Adrenal gland (tissue), 12 donors: ENCODE data around the gene DHX16. TPM values are rescaled to one million over a fixed set of nuclear protein-coding genes. Genes with fewer than 3 reads are reported as not detected.
A peak's percentile ranks its signal among the peaks of the same experiment; 100 is the strongest.

ENCODE experiments used
- DNase-seq, 7 donors: peaks; one replicate each; pipeline ENCODE4 v3.0.0-alpha.2; 2019 to 2020
- H3K27ac ChIP-seq, 5 donors: fragments of 200-600 bp; sonication (generic) in 4 of 5; 1 replicate in 3 of 5; 2 replicates in 2 of 5; pipeline versions ENCODE4 v1.5.1 to v1.8.0; 2016 to 2020; ENCODE audit warnings: mild to moderate bottlenecking in 1 of 5
- H3K27me3 ChIP-seq: fragments of 200-600 bp; 2 replicates; pipeline ENCODE4 v1.8.0; 2021
- H3K36me3 ChIP-seq, 2 donors: fragments of 200-600 bp; replicated peaks in 1 of 2; 1 replicate in 1 of 2; 2 replicates in 1 of 2; pipeline versions ENCODE4 v1.5.1 to v1.8.0; 2018 to 2022
- H3K4me1 ChIP-seq, 2 donors: fragments of 200-600 bp; replicated peaks in 1 of 2; 1 replicate in 1 of 2; 2 replicates in 1 of 2; pipeline versions ENCODE4 v1.5.1 to v1.8.0; 2018 to 2021
- H3K4me3 ChIP-seq, 4 donors: fragments of 200-600 bp; sonication (generic) in 3 of 4; one replicate each; pipeline ENCODE4 v1.5.1; 2016 to 2018
- H3K9me3 ChIP-seq, 3 donors: fragments of 200-600 bp; sonication (generic) in 1 of 3; replicated peaks in 1 of 3; 1 replicate in 2 of 3; 2 replicates in 1 of 3; pipeline versions ENCODE4 v1.5.1 to v1.8.0; 2016 to 2021
- CTCF ChIP-seq, 6 experiments: fragments of 450-650 bp in 4 of 6; fragments of 200-600 bp in 2 of 6; sonication (generic) in 1 of 6; IDR thresholded peaks; 1 replicate in 5 of 6; 2 replicates in 1 of 6; pipeline versions ENCODE4 v1.5.1 to v1.8.0; 2016 to 2021; ENCODE audit warnings: antibody characterized with exemption in 6 of 6, mild to moderate bottlenecking in 2 of 6, moderate library complexity in 1 of 6
- POLR2A ChIP-seq, 2 donors: fragments of 450-650 bp; IDR thresholded peaks; one replicate each; pipeline ENCODE4 v1.6.1; 2017; ENCODE audit warnings: antibody characterized with exemption in 2 of 2, mild to moderate bottlenecking in 2 of 2, moderate library complexity in 1 of 2
- WGBS, 4 donors: extraction: QIAGEN DNeasy Blood & Tissue Kit in 2 of 4; methylation state at CpG; one replicate each; pipeline versions ENCODE4 v1.1.5 to v1.1.7; 2013 to 2017; 5-methylcytosine and 5-hydroxymethylcytosine counted together
- intact Hi-C, 2 donors: fragments of 100-400 bp; cut with DNase I; formaldehyde crosslinking; loops; one replicate each; pipeline versions ENCODE4 v1.14.1 to v1.15.0; 2022 to 2023
- polyA plus RNA-seq, 3 donors: library from polyadenylated mRNA; stranded (reverse); fragments of 200-250 nt in 2 of 3; fragments of 350-450 nt in 1 of 3; fragmentation: Illumina TruSeq in 1 of 3; extraction: RNeasy Lipid Tissue Mini Kit (QIAGEN cat#74804) in 1 of 3; gene quantifications; one replicate each; pipeline ENCODE4 v1.2.3, GENCODE V29; 2013 to 2014
- total RNA-seq, 9 donors: library from RNA; depleted of rRNA in 4 of 9; stranded (reverse); fragments of >200 nt in 4 of 9; fragments of 120-200 nt in 1 of 9; fragmentation: NEBNext Ultra II Directional in 1 of 9; extraction: Animal tissue kit (Norgen Biotek cat#: 25700) in 1 of 9; gene quantifications; one replicate each; pipeline versions ENCODE4 v1.1.0 to v1.2.4, GENCODE V29; 2013 to 2023
- donor health status: healthy with polysubstance abuse.
- donor health status: Bipolar disorder and iron deficiency.
- donor health status: DM: yes; HTN: yes; CAD: no.
- donor health status: DM: no; HTN: no; CAD: no.
- donor health status: DM: no; HTN: no; CAD: no.
- donor health status: DM: yes; HTN: yes; CAD: no.

The DHX16 gene
- total and polyA plus RNA-seq, 12 donors = 16.4 to 75.9 (median 30.2) TPM

- H3K4me1 ChIP-seq = peaks cover 50 to 69% of the 10 kb centered on the region in 2 donors
- H3K4me3 ChIP-seq = peak overlapping the region; percentile 29 to 87 (median 78)
- 0 to 2% (median 1%) methylated on average over 16 to 52 of the region's 52 CpGs for WGBS, 4 donors
- no peaks in the 10 kb centered on the region for H3K27me3 ChIP-seq
- intact Hi-C loops = loop anchor here (2.0 kb wide), 1 partner anchor 34 kb away; the partner anchor contains the start of gene TUBB (in 2 of the 2)
- H3K9me3 ChIP-seq = no peaks in the 10 kb centered on the region
- H3K36me3 ChIP-seq = no peaks in the 10 kb centered on the region
- TF ChIP-seq CTCF (IDR thresholded peaks at IDR 0.05) (peak in 2 of 6 experiments; percentile 9 to 11), POLR2A (IDR thresholded peaks at IDR 0.05) (peak; percentile 9 to 52)
- peak overlapping the region; percentile 94 to 98 (median 95) for H3K27ac ChIP-seq
- DNase-seq = peak; percentile 90 to 97 (median 95)
Measured at GRCh38 chr6:30686908-30687658, 14.3 kb upstream of the DHX16 start.

GRCh38 chr6:30686009-30686907, 13.5 kb upstream of the DHX16 start, which contains the start of gene PPP1R18:
Gene PPP1R18, minus strand, starts transcription at chr6:30686645. Its CDS starts 627 bp downstream, at chr6:30686018.
- Histone ChIP-seq H3K27ac (peak within 1 kb of the TSS; percentile 94 to 98 (median 95)), H3K9me3 (no peaks in the 10 kb centered on the region), H3K36me3 (no peaks in the 10 kb centered on the region), H3K27me3 (no peaks in the 10 kb centered on the region), H3K4me1 (peaks cover 56 to 75% of the 10 kb centered on the region in 2 donors), H3K4me3 (peak within 1 kb of the TSS; percentile 29 to 87 (median 78))
- TF ChIP-seq POLR2A (IDR thresholded peaks at IDR 0.05) (peak in 1 of 2 donors; percentile 40), CTCF (IDR thresholded peaks at IDR 0.05) (no peak)
- WGBS, 4 donors = 2 to 9% (median 5%) methylated on average over 13 to 41 of the region's 41 CpGs
- intact Hi-C loops = loop anchor here (2.0 kb wide), 1 partner anchor 35 kb away; the partner anchor contains the start of gene TUBB (in 2 of the 2)
- DNase-seq = peak in 6 of 7 donors; percentile 82 to 87 (median 84)

DNA sequence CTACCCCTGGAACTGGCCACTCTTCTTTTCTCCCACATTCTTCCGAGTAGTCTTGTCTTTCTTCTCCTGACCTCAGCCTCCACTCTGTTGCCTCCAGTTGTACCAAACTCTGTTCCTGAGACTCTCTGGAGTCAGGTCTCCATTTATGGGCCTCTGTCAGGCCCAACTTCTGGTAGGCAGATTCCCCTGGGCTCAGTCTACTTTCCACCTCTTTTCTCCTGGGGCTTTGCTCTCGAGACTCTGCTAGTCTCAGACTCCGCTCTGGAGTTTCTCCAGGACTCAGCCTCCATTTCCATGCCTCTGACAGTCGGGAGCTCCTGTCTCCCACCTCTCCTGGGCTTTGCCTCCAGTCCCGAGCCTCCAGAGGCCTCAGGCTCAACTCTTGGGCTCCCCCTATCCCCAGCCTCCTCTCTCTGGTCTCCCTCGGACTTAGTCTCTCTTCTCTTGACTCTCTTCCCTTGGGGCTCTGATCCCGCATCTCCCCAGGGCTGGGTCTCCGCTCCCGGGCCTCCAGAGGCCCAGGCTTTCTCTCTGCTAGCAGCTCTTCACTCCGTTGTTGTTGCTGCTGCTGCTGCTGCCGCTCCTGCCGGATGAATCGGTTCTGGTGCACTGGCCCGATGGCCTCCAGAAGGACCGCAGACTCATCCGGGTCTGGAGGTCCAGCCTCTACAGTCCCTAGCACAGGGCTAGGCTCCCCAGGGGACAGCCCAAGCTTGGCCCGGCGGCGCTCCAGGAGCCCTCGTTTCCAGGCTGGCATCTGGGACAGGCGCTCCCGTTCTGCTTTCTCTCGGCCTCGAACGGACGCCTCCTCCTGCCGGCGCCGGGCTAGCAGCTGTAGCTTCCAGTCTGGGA, 12.6 kb upstream of the DHX16 start:
- Histone ChIP-seq H3K9me3 (no peaks in the 10 kb centered on the region), H3K27me3 (no peaks in the 10 kb centered on the region), H3K27ac (peak overlapping the region in 4 of 5 donors; percentile 94 to 98 (median 96)), H3K4me1 (peaks cover 53 to 79% of the 10 kb centered on the region in 2 donors), H3K4me3 (peak overlapping the region in 2 of 4 donors; percentile 72 to 87), H3K36me3 (no peaks in the 10 kb centered on the region)
- intact Hi-C loops = loop anchor here (2.0 kb wide), 1 partner anchor 35 kb away; the partner anchor contains the start of gene TUBB (in 2 of the 2)
- 52 to 67% (median 56%) methylated on average over 19 to 29 of the region's 29 CpGs for WGBS, 4 donors
- TF ChIP-seq POLR2A (IDR thresholded peaks at IDR 0.05) = no peak
- TF ChIP-seq CTCF (IDR thresholded peaks at IDR 0.05) = no peak
- no peak for DNase-seq
